GM23248 (cell line): ENCODE measurements around the gene PRRG2.

ENCODE experiments used
- EZH2 ChIP-seq: fragments of 200-600 bp; sonication (generic); IDR thresholded peaks from 2 replicates; pipeline ENCODE4 v1.6.1; 2018; ENCODE audit warnings: antibody characterized with exemption, mild to moderate bottlenecking; ENCODE audit not compliant: insufficient read depth, poor library complexity, severe bottlenecking
- EZH2phosphoT487 ChIP-seq: fragments of 200-600 bp; sonication (generic); IDR thresholded peaks from 2 replicates; pipeline ENCODE4 v1.6.1; 2018; ENCODE audit warnings: antibody characterized with exemption, moderate library complexity, mild to moderate bottlenecking, low read depth; ENCODE audit not compliant: insufficient read depth

- TF ChIP-seq EZH2 (no peak), EZH2phosphoT487 (no peak)
Measured at GRCh38 chr19:49539192-49539952, 41.7 kb upstream of the PRRG2 start.
